ENCODE results near the gene GNG14. TPM values are rescaled to one million over a fixed set of nuclear protein-coding genes. Genes with fewer than 3 reads are reported as not detected.
"Not testable (repeated sequence)": the region's sequence is repeated elsewhere in the genome, so short reads cannot be mapped to it uniquely, and the experiment has no call there.

The GNG14 gene
- total and polyA plus RNA-seq, 2 donors (not counting 1 experiment from before 2014, with no cell fraction given), result not detected

GRCh38 chr19:12676928-12677327, 10.9 kb upstream of the GNG14 start:
- TF ChIP-seq CTCF (conservative IDR thresholded peaks at IDR 0.05 in 1 of 2, IDR thresholded peaks at IDR 0.05 in 1 of 2; ENCODE audit: low read depth in 1 of 2, low read length in 2 of 2) (no peak), EZH2 (IDR thresholded peaks at IDR 0.05; ENCODE audit: low read length, missing control alignments) (no peak)
- no peak for DNase-seq (ENCODE audit: low read depth in 2 of 2)
- Histone ChIP-seq H3K9me3 (ENCODE audit: control insufficient read depth, insufficient read depth, low read depth, low read length) (no peaks in the 10 kb centered on the region), H4K20me1 (ENCODE audit: control insufficient read depth, extremely low read depth, insufficient read depth, low read length) (no peaks in the 10 kb centered on the region), H3K27me3 (ENCODE audit: control insufficient read depth, insufficient read depth, low read length) (no peaks in the 10 kb centered on the region), H3K79me2 (ENCODE audit: control insufficient read depth, insufficient read depth, low read length) (peaks cover 10% of the 10 kb centered on the region), H3K9ac (ENCODE audit: insufficient read depth, low read length) (no peak overlapping the region), H3K36me3 (ENCODE audit: control insufficient read depth, insufficient read depth, low read length) (peaks cover 37% of the 10 kb centered on the region), H3K4me3 (replicated peaks in 1 of 4; ENCODE audit: control extremely low read depth in 1 of 4, insufficient read depth in 1 of 4, low read depth in 3 of 4, low read length in 4 of 4) (no peak overlapping the region), H2AFZ (ENCODE audit: low read length) (no peak overlapping the region), H3K27ac (ENCODE audit: insufficient read depth, low read length) (no peak overlapping the region), H3K4me2 (ENCODE audit: extremely low read depth, insufficient read depth, low read length) (no peak overlapping the region), H3K4me1 (ENCODE audit: control insufficient read depth, extremely low read depth, insufficient read depth, low read length) (no peaks in the 10 kb centered on the region)

GRCh38 chr19:12678039-12678438, 9.8 kb upstream of the GNG14 start:
- DNase-seq (ENCODE audit: low read depth in 2 of 2); H3K9me3 ChIP-seq (ENCODE audit: control insufficient read depth, insufficient read depth, low read depth, low read length); H3K4me1 ChIP-seq (ENCODE audit: control insufficient read depth, extremely low read depth, insufficient read depth, low read length); H3K4me3 ChIP-seq (replicated peaks in 1 of 4; ENCODE audit: control extremely low read depth in 1 of 4, insufficient read depth in 1 of 4, low read depth in 3 of 4, low read length in 4 of 4); H3K27ac ChIP-seq (ENCODE audit: insufficient read depth, low read length); H3K27me3 ChIP-seq (ENCODE audit: control insufficient read depth, insufficient read depth, low read length); H2AFZ ChIP-seq (ENCODE audit: low read length); H3K4me2 ChIP-seq (ENCODE audit: extremely low read depth, insufficient read depth, low read length); H3K79me2 ChIP-seq (ENCODE audit: control insufficient read depth, insufficient read depth, low read length); H4K20me1 ChIP-seq (ENCODE audit: control insufficient read depth, extremely low read depth, insufficient read depth, low read length); H3K9ac ChIP-seq (ENCODE audit: insufficient read depth, low read length): not testable (repeated sequence)
- H3K36me3 ChIP-seq (ENCODE audit: control insufficient read depth, insufficient read depth, low read length), result peaks cover 31% of the 10 kb centered on the region

GRCh38 chr19:12680034-12680433, 7.8 kb upstream of the GNG14 start:
- H3K9me3 ChIP-seq (ENCODE audit: control insufficient read depth, insufficient read depth, low read depth, low read length), result no peaks in the 10 kb centered on the region
- no peak overlapping the region for H3K9ac ChIP-seq (ENCODE audit: insufficient read depth, low read length)
- H3K79me2 ChIP-seq (ENCODE audit: control insufficient read depth, insufficient read depth, low read length), result peaks cover 10% of the 10 kb centered on the region
- TF ChIP-seq CTCF (conservative IDR thresholded peaks at IDR 0.05 in 1 of 2, IDR thresholded peaks at IDR 0.05 in 1 of 2; ENCODE audit: low read depth in 1 of 2, low read length in 2 of 2), result no peak
- TF ChIP-seq EZH2 (IDR thresholded peaks at IDR 0.05; ENCODE audit: low read length, missing control alignments), result no peak
- H4K20me1 ChIP-seq (ENCODE audit: control insufficient read depth, extremely low read depth, insufficient read depth, low read length), result no peaks in the 10 kb centered on the region
- H3K27ac ChIP-seq (ENCODE audit: insufficient read depth, low read length), result no peak overlapping the region
- H3K4me2 ChIP-seq (ENCODE audit: extremely low read depth, insufficient read depth, low read length), result no peak overlapping the region
- no peaks in the 10 kb centered on the region for H3K27me3 ChIP-seq (ENCODE audit: control insufficient read depth, insufficient read depth, low read length)
- H2AFZ ChIP-seq (ENCODE audit: low read length), result no peak overlapping the region
- no peak overlapping the region for H3K4me3 ChIP-seq (replicated peaks in 1 of 4; ENCODE audit: control extremely low read depth in 1 of 4, insufficient read depth in 1 of 4, low read depth in 3 of 4, low read length in 4 of 4)
- no peak for DNase-seq (ENCODE audit: low read depth in 2 of 2)
- H3K4me1 ChIP-seq (ENCODE audit: control insufficient read depth, extremely low read depth, insufficient read depth, low read length), result no peaks in the 10 kb centered on the region
- H3K36me3 ChIP-seq (ENCODE audit: control insufficient read depth, insufficient read depth, low read length), result peaks cover 24% of the 10 kb centered on the region

Data from fibroblast of lung (primary cell).